ENCODE data around the gene PI16. TPM values are rescaled to one million over a fixed set of nuclear protein-coding genes. Genes with fewer than 3 reads are reported as not detected.

PI16 gene
- total and polyA plus RNA-seq, 2 of the 13 experiments (the other 11 are each of a cell fraction or from before 2014, with no cell fraction given), result not detected

- TF ChIP-seq PRDM15 (CRISPR knock-in tag; IDR thresholded peaks at IDR 0.05), result no peak
- TF ChIP-seq ZNF280D (CRISPR knock-in tag; IDR thresholded peaks at IDR 0.05), result no peak
- no peak for TF ChIP-seq PLRG1 (conservative IDR thresholded peaks at IDR 0.05)
- TF ChIP-seq ZBTB10 (CRISPR knock-in tag; IDR thresholded peaks at IDR 0.05; ENCODE audit: borderline replicate concordance), result no peak
- TF ChIP-seq ZNF747 (CRISPR knock-in tag; IDR thresholded peaks at IDR 0.05; ENCODE audit: borderline replicate concordance), result no peak
- TF ChIP-seq TOPORS (CRISPR knock-in tag; IDR thresholded peaks at IDR 0.05), result no peak
- TF ChIP-seq ZNF574 (CRISPR knock-in tag; IDR thresholded peaks at IDR 0.05), result no peak
- TF ChIP-seq DZIP1 (CRISPR knock-in tag; IDR thresholded peaks at IDR 0.05), result no peak
- TF ChIP-seq ZNF629 (CRISPR knock-in tag; conservative IDR thresholded peaks at IDR 0.05), result no peak
- TF ChIP-seq BATF2 (CRISPR knock-in tag; IDR thresholded peaks at IDR 0.05), result no peak
Measured at GRCh38 chr6:36999751-37000125, 45.2 kb downstream of the PI16 start (continued).

Data from HepG2 (cell line).